ENCODE results near the gene FOLR1.

The FOLR1 gene

DNA sequence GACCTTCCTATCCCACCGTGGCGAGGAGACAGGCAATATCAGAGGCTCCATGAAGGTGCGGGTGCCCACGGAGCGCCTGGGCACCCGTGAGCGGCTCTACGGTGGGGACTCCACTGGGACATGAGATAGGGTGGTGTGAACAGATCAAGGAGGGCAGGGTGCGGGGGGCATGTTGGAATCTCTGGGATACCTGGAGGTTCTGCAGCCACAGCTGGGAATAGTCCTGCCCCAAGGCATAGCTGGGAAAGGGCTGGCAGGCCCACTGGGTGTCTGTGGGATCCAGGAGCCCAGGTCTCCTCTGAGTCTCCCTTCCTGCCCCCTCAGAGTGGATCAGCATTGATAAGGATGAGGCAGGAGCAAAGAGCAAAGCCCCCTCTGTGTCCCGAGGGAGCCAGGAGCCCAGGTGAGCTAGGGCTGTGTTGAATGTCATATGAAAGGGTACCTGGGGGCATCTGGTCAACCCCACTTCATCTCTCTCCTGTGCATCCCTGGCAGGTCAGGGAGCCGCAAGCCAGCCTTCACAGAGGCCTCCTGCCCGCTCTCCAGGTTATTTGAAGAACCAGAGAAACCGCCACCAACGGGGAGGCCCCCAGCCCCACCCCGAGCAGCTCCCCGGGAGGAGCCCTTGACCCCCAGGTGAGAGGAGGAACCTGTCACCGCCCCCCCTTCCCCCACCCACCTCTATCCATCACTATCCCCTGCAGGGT is 43.6 kb downstream of the FOLR1 start:
- Histone ChIP-seq H3K27ac (peak overlapping the region in 1 of 2 donors; percentile 31), H3K4me3 (no peak overlapping the region)
- DNase-seq (ENCODE audit: low spot score) = no peak
- TF ChIP-seq, protein P1, sequence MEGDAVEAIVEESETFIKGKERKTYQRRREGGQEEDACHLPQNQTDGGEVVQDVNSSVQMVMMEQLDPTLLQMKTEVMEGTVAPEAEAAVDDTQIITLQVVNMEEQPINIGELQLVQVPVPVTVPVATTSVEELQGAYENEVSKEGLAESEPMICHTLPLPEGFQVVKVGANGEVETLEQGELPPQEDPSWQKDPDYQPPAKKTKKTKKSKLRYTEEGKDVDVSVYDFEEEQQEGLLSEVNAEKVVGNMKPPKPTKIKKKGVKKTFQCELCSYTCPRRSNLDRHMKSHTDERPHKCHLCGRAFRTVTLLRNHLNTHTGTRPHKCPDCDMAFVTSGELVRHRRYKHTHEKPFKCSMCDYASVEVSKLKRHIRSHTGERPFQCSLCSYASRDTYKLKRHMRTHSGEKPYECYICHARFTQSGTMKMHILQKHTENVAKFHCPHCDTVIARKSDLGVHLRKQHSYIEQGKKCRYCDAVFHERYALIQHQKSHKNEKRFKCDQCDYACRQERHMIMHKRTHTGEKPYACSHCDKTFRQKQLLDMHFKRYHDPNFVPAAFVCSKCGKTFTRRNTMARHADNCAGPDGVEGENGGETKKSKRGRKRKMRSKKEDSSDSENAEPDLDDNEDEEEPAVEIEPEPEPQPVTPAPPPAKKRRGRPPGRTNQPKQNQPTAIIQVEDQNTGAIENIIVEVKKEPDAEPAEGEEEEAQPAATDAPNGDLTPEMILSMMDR (IDR thresholded peaks at IDR 0.05) = no peak

DNA sequence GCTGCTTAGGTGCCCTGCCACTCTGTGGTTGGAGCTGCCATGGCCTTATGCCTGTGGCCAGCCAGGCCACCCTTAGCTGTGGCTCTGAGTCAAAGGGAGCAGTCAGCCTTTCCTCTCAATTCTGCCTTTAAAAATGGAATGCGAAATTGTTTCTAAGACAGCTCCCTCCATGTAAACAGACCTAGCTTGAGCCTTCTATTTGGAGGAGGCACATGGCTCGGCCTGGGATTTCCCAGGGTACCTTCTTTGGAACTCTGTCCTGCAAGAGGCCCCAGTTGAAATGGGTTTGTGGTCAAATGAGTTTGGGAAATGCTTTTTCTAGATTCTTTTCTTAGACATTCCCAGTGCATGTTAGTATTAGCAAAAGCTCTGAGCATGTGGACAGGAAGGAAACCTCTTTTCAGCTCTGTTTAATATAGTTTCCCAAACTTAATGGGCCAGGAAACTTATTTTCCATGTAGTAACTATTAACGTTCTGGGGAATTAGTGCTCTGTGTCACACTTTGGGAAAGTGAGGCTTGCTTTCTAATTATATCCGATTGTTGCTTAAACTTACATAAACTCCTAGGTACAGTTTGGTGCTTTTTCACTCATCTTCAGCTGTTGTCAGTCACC is 44.2 kb downstream of the FOLR1 start:
- H3K4me3 ChIP-seq = no peak overlapping the region
- peak overlapping the region in 1 of 2 donors; percentile 31 for H3K27ac ChIP-seq
- TF ChIP-seq, protein P1 (IDR thresholded peaks at IDR 0.05) = no peak
- no peak for DNase-seq (ENCODE audit: low spot score)

DNA sequence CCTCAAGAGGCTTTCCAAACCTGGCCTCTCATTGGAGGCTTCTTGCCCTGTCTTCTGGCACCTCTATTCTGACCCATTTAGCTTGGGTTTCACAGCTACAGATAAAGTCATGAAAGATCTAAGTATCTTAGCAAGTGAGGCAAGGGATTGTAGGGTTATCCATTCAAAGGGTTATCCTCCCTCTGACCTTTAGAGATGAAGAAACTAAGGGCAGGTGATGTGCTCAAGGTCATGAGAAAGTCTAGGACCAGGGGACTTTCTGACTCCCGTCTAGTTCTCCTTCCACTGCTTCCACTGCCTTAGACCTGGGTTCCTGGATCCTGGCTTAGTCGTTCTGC is 44.8 kb downstream of the FOLR1 start:
- no peak overlapping the region for H3K27ac ChIP-seq
- TF ChIP-seq, protein P1 (IDR thresholded peaks at IDR 0.05) = no peak
- no peak overlapping the region for H3K4me3 ChIP-seq
- no peak for DNase-seq (ENCODE audit: low spot score)

DNA sequence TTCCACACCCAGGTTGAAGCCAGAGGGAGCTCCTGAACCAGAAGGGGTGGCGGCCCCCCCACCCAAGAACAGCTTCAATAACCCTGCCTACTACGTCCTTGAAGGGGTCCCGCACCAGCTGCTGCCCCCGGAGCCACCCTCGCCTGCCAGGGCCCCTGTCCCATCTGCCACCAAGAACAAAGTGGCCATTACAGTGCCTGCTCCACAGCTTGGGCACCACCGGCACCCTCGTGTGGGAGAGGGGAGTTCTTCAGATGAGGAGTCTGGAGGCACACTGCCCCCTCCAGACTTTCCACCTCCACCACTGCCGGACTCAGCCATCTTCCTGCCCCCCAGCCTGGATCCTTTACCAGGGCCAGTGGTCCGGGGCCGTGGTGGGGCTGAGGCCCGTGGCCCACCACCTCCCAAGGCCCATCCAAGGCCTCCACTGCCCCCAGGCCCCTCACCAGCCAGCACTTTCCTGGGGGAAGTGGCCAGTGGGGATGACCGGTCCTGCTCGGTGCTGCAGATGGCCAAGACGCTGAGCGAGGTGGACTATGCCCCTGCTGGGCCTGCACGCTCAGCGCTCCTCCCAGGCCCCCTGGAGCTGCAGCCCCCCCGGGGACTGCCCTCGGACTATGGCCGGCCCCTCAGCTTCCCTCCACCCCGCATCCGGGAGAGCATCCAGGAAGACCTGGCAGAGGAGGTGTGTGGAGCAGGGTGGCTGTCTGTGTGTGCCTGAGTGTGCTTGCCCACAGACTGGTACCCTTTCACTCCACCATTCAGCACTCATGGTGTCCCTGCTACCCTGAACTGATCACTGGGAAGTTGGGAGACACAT is 45.4 kb downstream of the FOLR1 start:
- DNase-seq (ENCODE audit: low spot score) = no peak
- Histone ChIP-seq H3K4me3 (no peak overlapping the region), H3K27ac (no peak overlapping the region)
- TF ChIP-seq, protein P1 (IDR thresholded peaks at IDR 0.05) = no peak

DNA sequence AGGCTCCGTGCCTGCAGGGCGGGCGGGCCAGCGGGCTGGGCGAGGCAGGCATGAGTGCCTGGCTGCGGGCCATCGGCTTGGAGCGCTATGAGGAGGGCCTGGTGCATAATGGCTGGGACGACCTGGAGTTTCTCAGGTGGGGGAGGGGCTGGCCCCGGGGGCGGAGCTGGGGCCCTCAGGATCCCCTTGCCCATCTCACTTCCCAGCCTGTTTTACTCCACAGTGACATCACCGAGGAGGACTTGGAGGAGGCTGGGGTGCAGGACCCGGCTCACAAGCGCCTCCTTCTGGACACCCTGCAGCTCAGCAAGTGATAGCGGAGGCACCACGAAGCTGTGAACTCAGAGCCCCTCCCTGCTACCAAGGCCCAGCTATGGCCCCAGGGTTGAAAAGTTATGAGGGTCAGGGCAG is 46.1 kb downstream of the FOLR1 start:
- Histone ChIP-seq H3K4me3 (no peak overlapping the region), H3K27ac (peak overlapping the region in 1 of 2 donors; percentile 15)
- TF ChIP-seq, protein P1 (IDR thresholded peaks at IDR 0.05) = peak; percentile 49
- no peak for DNase-seq (ENCODE audit: low spot score)

DNA sequence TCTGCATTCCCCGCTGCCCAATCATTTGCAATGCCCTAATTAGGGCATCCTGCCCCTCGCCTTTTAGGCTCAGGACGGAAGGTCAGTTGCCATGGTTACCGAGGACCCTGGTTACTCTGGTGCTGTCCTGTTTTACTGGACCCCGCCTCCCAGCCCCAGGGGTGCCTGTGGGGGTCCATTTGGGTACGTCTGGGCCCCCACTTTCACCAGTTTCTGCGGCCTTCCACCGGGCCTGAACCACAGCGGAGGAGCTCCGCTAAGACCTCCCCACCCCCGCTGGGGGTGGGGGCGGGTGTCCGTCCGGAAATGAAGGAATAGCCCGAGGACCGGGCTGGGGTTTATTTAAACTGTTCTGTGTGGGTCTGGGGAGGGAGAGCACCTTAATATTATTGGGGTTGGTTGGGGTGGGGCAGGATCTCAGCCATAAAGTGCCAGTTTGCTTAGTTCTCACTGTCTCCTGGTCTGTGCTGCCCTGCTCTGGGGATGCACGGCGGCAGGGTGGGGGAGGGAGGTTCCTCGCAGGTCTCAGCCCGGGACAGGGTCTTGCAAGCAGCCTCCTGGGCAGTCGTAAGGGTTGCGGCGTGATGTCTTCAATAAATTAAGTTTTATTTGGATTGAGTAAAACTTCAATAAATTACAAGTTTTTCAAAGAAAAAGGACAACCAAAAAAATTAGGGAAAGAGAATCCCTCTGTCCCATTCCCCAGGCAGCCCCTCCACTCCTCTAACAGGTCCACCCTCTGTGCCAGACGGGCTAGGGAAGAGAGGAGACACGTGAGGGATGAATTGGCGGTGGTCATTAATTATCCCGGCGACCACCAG is 46.8 kb downstream of the FOLR1 start:
- DNase-seq (ENCODE audit: low spot score) = no peak
- peak overlapping the region; percentile 71 for H3K4me3 ChIP-seq
- H3K27ac ChIP-seq = peak overlapping the region in 1 of 2 donors; percentile 52
- TF ChIP-seq, protein P1 (IDR thresholded peaks at IDR 0.05) = peak; percentile 6

Data from coronary artery (tissue), 2 donors.